Measurements from ENCODE around the gene CUL4A. TPM values are rescaled to one million over a fixed set of nuclear protein-coding genes. Genes with fewer than 3 reads are reported as not detected.

Gene CUL4A
- total and polyA plus RNA-seq, 2 donors (not counting 1 experiment from before 2014, with no cell fraction given): 37.5 to 80.4 TPM

DNA sequence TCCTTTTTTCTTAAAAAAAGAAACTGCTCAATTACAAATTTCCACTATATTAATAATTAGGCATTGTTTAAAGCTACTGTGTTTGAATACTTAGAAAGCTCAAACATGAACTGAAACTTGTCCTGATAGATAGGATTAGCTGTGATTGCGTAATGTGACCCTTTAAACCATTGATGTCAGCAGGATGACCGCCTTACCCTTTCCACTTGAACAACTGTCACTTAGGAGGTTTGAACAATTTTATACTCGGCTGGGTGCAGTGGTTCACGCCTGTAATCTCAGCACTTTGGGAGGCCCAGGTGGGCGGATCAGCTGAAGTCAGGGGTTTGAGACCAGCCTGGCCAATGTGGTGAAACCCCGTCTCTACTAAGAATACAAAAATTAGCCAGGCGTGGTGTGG is 90.5 kb downstream of the CUL4A start:
- peaks cover 11 to 25% of the 10 kb centered on the region in 2 donors for H3K4me1 ChIP-seq (ENCODE audit: control insufficient read depth in 2 of 2, insufficient read depth in 2 of 2, low read length in 2 of 2)
- H3K4me3 Mint-ChIP-seq: peak overlapping the region; percentile 5
- intact Hi-C loops (cut with micrococcal nuclease): loop anchor here (5.0 kb wide), 3 partner anchors 92 to 148 kb away; no protein-coding TSS in a partner anchor
- H3K4me1 Mint-ChIP-seq: peaks cover 39% of the 10 kb centered on the region
- H3K9me3 ChIP-seq (ENCODE audit: control extremely low read depth in 1 of 3, control insufficient read depth in 2 of 3, insufficient read depth in 1 of 3, low read length in 2 of 3): peaks cover 0 to 13% (median 0%) of the 10 kb centered on the region in 3 donors
- H2AFZ ChIP-seq (ENCODE audit: insufficient read depth, low read depth, low read length, poor library complexity, severe bottlenecking): no peak overlapping the region
- peaks cover 0 to 12% of the 10 kb centered on the region in 2 experiments for H3K36me3 ChIP-seq (replicated peaks in 1 of 2; ENCODE audit: control extremely low read depth in 1 of 2, control insufficient read depth in 1 of 2, extremely low read depth in 1 of 2, insufficient read depth in 2 of 2, low read length in 1 of 2)
- POLR2A ChIA-PET: interaction anchor here (0.7 kb wide), 1 partner anchor 96 kb away, joined by 3 read pairs; no protein-coding TSS in a partner anchor
- peaks cover 4% of the 10 kb centered on the region for H3K9me3 Mint-ChIP-seq (ENCODE audit: insufficient read depth)
- H3K9ac ChIP-seq (ENCODE audit: low read length): no peak overlapping the region
- no peak for TF ChIP-seq EZH2 (IDR thresholded peaks at IDR 0.05; ENCODE audit: borderline replicate concordance, insufficient read depth, low read depth, low read length, poor library complexity, severe bottlenecking)
- TF ChIP-seq CTCF (IDR thresholded peaks at IDR 0.05): no peak
- 66% methylated on average over 3 of the region's 7 CpGs for WGBS (ENCODE audit: insufficient coverage)
- DNase-seq (peak; percentile 48), ATAC-seq (ENCODE audit: low read depth) (peak; percentile 11)
- H4K20me1 ChIP-seq (ENCODE audit: control insufficient read depth, insufficient read depth, low read length, poor library complexity, severe bottlenecking): peaks cover 56% of the 10 kb centered on the region
- CTCF ChIA-PET: no interaction called here
- peak overlapping the region; percentile 65 for H3K27ac Mint-ChIP-seq
- H3K27ac ChIP-seq (ENCODE audit: low read length in 2 of 2): no peak overlapping the region
- peaks cover 75% of the 10 kb centered on the region for H3K79me2 ChIP-seq (ENCODE audit: control insufficient read depth, insufficient read depth, low read length)
- no peaks in the 10 kb centered on the region for H3K27me3 ChIP-seq (replicated peaks in 1 of 4; ENCODE audit: control extremely low read depth in 1 of 4, control insufficient read depth in 3 of 4, insufficient read depth in 4 of 4, low read length in 3 of 4)
- H3K4me2 ChIP-seq (replicated peaks; ENCODE audit: low read depth, low read length, poor library complexity, severe bottlenecking): no peak overlapping the region
- H3K4me3 ChIP-seq (ENCODE audit: control extremely low read depth in 1 of 5, extremely low read depth in 1 of 5, insufficient read depth in 1 of 5, low read depth in 2 of 5, low read length in 4 of 5): no peak overlapping the region
- peaks cover 3% of the 10 kb centered on the region for H3K27me3 Mint-ChIP-seq

- Mint-ChIP-seq H3K4me3 (no peak overlapping the region), H3K4me1 (peaks cover 30% of the 10 kb centered on the region), H3K27ac (no peak overlapping the region), H3K9me3 (ENCODE audit: insufficient read depth) (no peaks in the 10 kb centered on the region), H3K27me3 (no peaks in the 10 kb centered on the region)
- Histone ChIP-seq H3K27ac (ENCODE audit: low read length in 2 of 2) (no peak overlapping the region), H4K20me1 (ENCODE audit: control insufficient read depth, insufficient read depth, low read length, poor library complexity, severe bottlenecking) (peaks cover 71% of the 10 kb centered on the region), H3K79me2 (ENCODE audit: control insufficient read depth, insufficient read depth, low read length) (peaks cover 91% of the 10 kb centered on the region), H3K27me3 (replicated peaks in 1 of 4; ENCODE audit: control extremely low read depth in 1 of 4, control insufficient read depth in 3 of 4, insufficient read depth in 4 of 4, low read length in 3 of 4) (no peaks in the 10 kb centered on the region), H3K4me1 (ENCODE audit: control insufficient read depth in 2 of 2, insufficient read depth in 2 of 2, low read length in 2 of 2) (peaks cover 8 to 14% of the 10 kb centered on the region in 2 donors), H2AFZ (ENCODE audit: insufficient read depth, low read depth, low read length, poor library complexity, severe bottlenecking) (no peak overlapping the region), H3K9ac (ENCODE audit: low read length) (no peak overlapping the region), H3K4me2 (replicated peaks; ENCODE audit: low read depth, low read length, poor library complexity, severe bottlenecking) (no peak overlapping the region), H3K36me3 (replicated peaks in 1 of 2; ENCODE audit: control extremely low read depth in 1 of 2, control insufficient read depth in 1 of 2, extremely low read depth in 1 of 2, insufficient read depth in 2 of 2, low read length in 1 of 2) (peaks cover 0 to 16% of the 10 kb centered on the region in 2 experiments), H3K4me3 (ENCODE audit: control extremely low read depth in 1 of 5, extremely low read depth in 1 of 5, insufficient read depth in 1 of 5, low read depth in 2 of 5, low read length in 4 of 5) (no peak overlapping the region), H3K9me3 (ENCODE audit: control extremely low read depth in 1 of 3, control insufficient read depth in 2 of 3, insufficient read depth in 1 of 3, low read length in 2 of 3) (peaks cover 0 to 3% (median 0%) of the 10 kb centered on the region in 3 donors)
- ATAC-seq (ENCODE audit: low read depth) (no peak), DNase-seq (no peak)
- POLR2A ChIA-PET: no interaction called here
- WGBS (ENCODE audit: insufficient coverage): 99% methylated on average over 7 of the region's 7 CpGs
- intact Hi-C loops (cut with micrococcal nuclease): no loop called here
- CTCF ChIA-PET: no interaction called here
- TF ChIP-seq EZH2 (IDR thresholded peaks at IDR 0.05; ENCODE audit: borderline replicate concordance, insufficient read depth, low read depth, low read length, poor library complexity, severe bottlenecking) (no peak), CTCF (IDR thresholded peaks at IDR 0.05) (no peak)
Observed at GRCh38 chr13:113302986-113303385, 93.6 kb downstream of the CUL4A start.
